DMS79 (cell line): ENCODE data around the gene DIP2B.
"Not testable (repeated sequence)": the region's sequence is repeated elsewhere in the genome, so short reads cannot be mapped to it uniquely, and the experiment has no call there.

Source experiments
- DNase-seq: peaks from one replicate; lab custom pipeline; 2025; lab: John Stamatoyannopoulos, UW

Gene DIP2B

DNA sequence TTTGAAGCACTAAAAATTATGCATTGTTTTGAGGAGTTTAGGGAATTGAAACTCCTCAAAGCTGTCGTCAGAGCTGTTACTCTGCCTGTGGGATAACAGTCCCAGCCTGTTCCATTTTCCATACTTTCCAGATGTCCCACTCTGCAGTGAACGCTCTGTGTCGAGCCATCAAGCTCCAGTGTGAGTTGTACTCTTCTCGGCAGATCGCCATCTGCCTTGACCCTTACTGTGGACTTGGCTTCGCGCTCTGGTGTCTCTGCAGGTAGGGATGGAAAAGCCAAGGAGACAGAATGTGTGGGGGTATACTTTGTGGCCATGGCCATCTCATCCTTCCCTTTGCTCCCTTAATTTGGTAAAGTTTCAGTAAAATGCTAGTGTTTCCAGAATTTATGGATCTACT, 223.6 kb downstream of the DIP2B start:
- no peak for DNase-seq

DNA sequence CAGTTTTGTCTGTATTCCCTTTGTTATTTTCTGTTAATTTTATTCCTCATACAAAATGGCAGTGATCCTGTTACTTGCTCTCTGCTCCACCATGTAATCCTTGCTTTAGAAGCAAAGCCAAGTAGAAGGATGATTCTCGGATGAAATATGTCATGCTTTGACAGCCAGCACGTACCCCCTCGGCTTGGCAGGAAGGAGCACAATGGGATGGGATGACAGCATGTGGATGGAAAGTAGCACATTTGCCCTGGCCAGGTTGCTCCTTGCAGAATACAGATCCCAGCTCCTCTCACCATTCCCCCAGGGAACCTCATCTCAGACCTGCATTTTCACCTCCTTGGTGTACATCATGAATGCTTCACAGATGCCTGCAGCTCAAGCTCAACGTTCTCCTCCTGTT, 224.1 kb downstream of the DIP2B start:
- no peak for DNase-seq

DNA sequence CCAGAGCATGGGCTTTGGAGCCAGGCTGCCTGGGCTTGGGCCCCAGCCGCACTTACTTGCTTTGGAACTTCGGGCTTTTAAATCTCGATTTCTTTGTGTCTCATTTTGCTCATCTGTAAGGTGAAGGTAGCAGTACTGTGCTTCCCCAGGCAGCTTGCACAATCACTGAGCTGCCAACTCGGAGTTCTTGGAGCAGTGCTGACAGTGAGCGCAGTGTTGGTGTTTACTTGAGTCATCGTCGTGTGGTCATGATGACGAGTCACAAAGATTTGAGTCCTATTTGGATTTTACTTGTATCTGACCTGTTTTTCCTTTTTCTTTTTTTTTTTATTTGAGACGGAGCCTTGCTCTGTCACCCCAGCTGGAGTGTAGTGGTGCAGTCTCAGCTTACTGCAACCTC, 227.8 kb downstream of the DIP2B start:
- DNase-seq: no peak

DNA sequence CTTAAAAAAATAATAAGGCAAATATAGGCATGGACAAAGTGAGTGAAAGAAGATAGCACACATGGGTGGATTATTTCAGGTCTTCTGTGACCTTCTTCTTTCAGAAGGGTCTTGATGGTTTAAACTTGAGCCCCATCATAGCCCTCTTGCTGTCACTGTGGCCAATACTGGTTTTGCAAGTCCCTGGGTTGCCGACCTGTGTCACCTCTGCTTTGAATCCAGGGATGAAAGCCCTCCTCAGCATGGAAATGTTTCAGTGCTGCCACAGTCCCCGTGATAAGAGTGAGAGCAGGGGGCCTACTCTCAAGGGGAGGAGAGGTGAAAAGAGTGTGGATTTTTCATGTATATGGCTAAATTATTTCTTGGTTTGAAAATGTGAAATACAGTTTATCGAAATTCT, 228.9 kb downstream of the DIP2B start:
- no peak for DNase-seq

DNA sequence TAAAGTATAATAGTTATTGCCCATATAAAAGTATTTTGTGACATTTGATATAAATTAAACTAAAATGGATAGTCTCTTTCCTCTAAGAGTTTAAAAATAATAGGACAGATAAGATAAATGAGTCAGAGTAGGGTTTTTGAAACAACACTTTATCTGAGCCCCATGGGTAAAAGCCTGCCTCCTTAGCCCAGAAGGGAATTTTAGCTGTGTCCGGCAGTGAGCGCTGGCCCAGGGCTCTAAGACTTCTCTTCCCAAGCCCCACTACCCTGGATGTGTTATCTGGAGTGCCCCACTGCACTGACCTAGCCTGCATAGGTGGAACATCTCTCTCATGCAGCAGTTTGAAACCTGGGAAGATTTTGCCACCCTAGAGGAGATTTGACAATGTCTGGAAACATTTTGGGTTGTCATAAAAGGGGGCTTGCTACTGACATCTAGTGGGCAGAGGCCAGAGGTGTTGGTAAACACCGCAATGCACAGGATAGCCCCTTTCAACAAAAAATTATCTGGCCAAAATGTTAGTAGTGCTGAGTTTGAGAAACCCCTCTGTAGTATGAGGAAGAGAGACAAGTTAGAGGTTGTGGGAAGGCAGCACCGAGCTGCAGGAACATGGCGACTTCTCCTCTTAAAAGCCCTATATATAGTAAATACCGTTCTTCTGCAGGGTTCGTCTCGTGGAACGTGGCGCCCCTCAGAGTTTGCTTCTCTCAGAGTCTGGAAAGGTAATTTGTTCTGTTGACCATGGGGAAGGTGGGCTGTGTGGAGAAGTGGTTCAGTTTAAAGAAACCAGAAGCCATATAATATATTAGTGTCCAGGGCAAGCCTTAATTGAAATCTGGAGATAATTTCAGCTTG, 229.9 kb downstream of the DIP2B start:
- no peak for DNase-seq

DNA sequence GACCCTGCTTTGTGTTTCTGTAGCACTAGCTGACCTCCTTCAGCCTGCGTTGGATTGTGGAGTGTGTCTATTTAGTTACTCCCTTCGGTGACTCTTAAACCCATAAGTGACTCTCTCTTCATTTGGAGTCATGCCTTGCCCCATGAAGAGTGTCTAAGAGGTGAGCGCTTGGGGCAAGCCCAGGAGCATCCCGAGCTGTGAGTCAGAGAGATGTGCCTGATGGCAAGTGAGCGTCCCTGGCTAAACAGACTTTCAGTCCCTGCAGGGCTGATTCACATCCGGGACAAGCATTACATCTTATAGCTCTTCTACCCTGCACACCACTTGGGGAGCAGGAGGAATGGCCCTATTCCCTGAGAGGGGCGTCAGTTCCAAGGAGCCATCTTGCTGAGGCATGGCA, 234.8 kb downstream of the DIP2B start:
- DNase-seq: no peak

DNA sequence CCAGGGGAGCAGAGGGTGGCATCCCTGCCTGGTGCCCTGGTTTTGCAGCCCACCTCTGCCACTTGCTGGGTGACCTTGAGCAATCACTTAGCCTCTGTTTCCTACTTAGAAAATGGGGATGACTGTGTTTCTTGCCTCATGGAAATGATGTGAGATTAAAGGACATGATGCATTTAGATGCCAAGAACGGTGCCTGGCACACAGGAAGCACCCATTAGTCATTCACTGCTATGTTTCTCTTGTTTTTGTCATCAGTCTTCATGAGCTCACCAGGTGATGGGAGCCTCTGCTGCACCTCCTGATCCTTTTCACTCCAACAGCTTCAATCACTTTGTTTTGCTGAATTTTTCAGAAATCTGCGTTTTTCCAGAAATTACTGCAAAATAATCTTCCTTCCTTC, 235.5 kb downstream of the DIP2B start:
- no peak for DNase-seq

DNA sequence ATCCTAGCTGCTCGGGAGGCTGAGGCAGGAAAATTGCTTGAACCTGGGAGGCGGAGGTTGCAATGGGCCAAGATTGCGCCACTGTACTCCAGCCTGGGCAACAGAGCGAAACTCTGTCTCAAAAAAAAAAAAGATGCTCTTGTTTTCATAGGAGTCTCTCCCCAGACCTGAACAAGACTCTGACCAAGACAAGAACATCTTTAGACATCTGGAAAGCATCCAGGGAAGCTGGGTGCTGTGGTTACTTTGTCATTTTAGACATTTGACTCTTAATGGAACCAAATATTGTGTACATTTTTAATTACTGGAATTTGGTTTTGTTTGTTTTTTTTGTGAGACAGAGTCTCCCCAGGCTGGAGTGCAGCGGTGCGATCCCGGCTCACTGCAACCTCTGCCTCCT, 238.0 kb downstream of the DIP2B start:
- DNase-seq: no peak

DNA sequence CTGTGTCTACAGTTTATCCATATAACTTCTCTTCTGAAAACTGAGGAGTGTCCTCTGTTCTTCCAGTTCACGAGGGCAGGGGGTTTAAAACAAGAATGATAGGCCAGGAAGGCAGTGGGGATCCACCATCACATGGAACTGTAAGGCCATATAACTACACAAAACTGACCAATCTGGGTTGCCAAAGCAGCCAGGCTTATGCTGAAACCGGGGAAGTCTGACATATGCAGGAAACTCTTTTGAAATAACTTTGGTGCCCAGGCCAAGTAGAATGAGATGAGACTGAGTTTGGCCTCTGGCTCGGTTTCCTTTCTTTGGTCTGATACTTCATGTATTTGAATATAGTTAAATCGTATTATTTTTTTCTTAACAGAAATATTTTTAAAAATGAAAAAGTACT, 241.1 kb downstream of the DIP2B start:
- no peak for DNase-seq

DNA sequence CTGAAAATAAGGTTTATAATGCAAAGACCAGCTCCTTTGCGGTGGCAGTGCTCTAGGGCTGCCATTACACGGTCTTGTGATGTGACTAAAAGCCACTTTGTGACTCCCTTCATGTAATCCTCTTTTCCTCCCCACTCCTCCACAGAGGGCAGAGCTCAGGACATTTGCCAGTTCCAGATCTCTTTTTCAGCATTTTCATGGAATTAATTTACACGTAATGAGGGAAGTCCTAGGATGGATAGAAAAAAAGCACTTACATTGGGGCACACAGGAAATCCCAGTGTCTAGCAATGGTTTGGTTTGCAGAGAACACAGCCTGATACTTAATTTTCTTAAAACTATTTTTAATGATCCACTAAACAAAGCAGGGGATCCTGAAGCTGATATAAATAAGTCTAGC, 241.6 kb downstream of the DIP2B start:
- no peak for DNase-seq

DNA sequence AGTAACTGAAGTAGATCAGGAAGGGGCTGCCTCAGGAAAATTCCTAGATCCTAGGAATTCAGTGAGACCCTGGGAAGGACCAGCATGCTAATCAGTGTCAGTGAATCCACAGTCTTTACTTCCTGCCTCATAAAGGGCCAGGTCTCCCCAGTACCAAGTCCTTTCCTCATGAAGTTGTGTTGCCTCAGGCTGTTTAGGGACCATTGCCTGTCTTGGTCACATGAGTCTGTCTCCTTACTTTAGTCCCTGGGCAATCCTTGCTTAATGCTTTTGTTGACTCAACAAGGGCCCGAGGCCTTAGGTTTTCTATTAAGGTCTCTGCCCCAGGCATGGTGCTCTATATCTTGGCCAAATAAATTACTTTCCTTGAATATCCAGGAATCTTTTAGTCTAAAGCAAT, 243.0 kb downstream of the DIP2B start:
- no peak for DNase-seq

DNA sequence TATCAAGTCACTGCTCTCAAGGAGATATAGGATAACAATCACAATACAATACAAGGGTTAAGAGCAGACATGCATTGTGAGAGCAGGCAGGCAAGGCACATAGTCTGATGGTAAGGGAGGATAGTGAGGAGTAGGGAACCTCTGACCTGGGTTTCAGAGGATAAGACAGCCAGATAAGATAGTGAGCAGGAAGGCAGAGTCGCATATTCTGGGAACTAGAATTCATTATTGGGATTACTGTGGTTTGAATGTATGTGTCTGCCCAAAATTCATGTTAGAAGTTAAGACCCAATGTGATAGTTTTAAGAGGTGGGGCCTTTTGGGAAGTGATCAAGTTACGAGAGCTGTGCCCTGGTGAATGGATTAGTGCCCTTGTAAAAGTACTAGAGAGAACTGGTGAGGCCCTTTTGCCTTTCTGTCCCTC, 244.7 kb downstream of the DIP2B start:
- no peak for DNase-seq

DNA sequence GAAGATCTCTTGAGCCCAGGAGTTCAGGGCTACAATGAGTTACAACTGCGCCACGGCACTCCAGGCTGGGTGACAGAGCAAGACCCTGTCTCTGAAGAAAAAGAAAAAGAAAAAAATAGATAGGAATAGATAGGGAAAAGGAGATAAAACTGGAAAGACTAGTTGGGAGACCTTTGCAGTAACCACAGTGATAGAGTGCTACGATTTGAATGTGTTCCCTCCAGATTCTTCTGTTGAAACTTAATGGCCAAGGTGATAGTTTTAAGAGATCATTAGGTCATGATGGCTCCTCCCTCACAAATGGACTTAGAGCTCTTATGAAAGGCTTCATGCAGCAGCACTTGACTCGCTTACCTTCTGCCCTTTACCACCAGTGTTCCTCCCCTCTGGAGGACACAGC, 245.6 kb downstream of the DIP2B start:
- DNase-seq: no peak

DNA sequence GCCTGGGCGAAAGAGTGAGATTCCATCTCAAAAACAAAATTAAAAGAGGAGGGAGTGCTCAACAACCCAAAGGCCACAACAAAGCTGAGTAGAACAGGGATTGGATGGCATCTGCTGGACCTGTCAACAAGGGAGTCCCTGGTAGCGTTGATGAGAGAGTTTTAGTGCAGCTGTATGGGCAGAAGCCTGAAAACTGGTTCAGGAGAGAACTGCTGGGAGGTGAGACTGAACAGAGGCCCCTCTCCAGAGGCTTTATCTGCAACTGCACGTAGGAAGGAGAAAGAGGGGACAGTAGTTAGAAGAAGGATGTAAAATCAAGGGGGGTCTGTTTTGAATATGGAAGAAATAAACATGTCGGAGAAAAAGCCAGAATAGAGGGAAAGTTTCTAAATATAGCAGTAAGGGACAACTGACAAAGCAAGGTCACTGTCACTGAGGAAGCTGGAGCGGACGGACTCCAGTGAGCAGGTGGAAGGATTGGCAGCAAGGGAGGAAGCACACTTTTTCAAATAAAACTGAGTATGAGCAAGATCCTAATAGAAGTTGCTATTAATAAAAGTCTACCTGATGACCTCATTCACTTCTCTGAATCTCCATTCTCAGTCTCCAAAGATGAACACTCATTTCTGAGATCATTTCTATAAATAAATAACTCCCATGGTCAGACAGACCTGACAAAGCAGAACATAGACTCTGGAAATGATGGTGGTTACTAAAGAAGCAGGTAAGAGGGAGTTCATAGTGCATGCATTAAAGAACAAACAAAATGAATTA, 247.3 kb downstream of the DIP2B start:
- DNase-seq: no peak

DNA sequence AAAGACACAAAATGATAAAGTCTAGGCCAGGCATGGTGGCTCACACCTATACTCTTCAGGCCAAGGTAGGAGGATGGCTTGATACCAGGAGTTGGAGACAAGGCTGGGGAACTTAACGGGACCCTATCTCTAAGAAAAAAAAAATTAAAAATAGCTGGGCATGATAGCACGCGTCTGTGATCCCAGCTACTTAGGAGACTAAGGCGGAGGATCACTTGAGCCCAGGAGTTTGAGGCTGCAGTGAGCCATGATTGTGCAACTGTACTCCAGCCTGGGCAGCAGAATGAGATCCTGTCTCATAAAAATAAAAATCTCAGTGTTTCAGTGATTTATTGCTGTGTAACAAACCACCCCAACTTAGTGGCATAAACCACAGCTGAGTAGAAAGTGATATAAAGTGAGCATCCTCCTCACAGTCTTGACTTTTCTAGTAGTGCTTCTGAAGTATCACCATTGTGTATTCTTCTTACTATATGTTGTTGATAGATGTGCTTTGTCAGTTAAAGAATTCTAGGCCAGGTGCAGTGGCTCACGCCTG, 248.5 kb downstream of the DIP2B start:
- no peak for DNase-seq

DNA sequence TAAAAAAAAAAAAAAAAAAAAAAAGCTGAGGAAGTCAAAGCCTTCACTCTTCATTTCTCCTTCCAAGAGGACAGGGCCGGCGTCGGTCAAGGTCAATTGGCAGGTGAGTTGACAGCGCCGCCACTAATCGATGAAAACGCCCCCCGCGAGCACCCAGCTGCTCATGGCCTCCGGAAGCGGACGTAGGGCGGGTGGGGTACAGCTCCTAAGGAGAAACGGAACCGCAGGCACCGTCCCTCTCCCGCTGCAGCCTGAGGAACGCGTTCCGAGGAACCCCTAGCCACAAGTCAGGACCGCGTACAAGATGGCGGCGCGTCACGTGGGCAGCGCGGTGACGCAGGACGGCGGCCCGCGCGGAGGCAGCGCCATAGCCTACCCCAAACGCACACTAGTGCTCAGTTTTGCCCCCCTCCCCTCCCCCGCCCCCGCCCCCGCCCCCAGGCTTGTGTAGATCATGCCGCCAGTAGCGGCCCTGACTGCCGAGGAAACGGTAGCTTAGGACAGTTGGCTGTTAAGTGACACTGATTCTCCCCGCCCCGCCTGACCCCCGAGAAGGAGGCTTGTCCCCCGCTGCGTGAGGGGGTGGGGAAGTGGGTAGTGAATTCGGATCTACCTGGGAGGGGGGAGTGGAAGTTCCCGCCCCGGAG, 259.0 kb downstream of the DIP2B start, which contains the start of gene ATF1:
ATF1 (plus strand) TSS at position 463 of the 647 bp plus-strand sequence. CDS start 16,045 bp downstream, outside the sequence.
- peak; percentile 91 for DNase-seq

DNA sequence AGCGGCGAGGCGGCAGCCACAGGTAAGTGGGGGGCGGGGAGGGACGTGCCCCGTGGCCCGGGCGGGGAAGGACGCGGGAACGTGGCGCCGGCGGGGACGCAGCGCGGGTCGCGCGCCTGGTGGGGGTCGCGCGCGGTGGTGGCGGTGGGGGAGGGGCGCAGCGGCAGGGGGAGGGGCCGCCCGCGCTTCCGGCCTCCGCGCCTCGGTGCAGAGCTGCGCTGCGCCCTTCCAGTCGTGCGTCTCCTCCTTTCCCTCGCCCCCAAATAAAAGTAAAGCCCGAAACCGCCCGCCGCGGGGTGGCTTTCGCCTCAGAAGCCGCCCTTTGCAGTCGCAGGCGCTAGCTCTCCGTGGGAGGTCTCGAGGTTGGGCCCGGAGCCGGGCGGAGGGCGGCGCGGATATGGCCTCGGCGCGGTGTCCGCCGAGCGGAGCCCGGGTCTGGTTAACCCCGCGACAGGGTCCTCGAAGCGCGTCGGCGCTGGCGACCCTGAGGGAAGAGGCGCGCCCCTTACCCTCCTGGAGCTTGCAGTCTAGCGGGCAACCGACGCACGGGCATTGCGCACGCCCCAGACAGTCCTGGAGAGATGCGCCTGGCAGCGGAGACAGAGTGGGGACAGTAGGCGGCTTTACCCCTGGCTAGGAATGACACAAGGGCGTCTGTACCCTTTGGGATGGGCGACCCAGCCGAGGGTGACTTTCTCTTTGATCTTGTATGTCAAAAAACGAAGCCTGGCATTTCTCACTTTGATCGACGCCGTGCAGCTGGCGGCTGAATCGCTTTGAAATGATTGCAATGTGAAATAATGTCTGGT, 259.7 kb downstream of the DIP2B start:
- peak; percentile 72 for DNase-seq

DNA sequence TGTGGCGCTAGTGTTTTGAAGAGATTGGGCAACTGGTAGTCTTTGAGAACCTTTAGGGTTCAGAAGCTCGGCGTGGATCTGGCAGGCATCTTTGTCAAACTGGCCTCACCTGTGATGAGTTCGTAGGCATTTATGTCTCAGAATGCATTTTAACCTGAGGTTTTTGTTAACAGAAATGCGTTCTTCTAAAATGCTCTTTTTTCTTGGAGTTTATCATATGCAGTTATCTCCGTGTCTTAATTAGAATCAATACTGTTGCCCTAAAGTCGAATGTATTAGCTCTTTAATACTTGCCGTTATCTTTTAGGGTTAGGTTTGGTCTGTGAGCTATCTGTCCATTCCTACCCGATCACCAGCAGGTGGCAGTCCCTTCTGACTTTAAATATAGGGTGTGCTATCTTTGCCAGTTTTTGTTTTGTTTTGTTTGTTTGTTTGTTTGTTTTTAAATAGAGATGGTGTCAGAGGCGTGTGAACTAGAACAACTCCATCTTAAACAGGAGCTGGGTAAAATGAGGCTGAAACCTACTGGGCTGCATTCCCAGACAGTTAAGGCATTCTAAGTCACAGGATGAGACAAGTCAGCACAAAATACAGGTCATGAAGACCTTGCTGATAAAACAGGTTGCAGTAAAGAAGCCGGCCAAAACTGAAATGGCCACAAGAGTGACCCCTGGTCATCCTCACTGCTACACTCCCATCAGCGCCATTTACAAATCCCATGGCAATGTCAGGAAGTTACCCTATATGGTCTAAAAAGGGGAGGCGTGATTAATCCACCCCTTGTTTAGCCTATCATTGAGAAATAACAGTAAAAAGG, 260.5 kb downstream of the DIP2B start:
- peak; percentile 30 for DNase-seq

DNA sequence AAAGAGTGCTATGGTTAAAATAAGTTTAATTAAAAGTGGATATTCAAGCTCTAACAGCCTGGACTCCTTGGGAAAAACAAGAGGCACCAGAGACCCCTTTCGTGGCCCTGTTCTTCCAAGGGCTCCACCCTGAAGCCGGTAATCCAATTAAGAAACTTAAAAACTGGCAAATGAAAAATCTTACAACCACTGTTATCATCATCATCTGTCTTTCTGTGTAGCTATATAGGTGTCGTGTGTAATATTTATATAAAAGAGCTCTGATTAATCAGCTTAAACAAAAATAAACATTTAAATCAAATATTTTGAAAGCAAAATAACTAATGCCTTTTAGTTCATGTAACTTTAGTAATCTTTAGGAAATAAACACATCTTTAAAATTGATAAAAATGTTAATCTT, 263.6 kb downstream of the DIP2B start:
- DNase-seq: no peak

DNA sequence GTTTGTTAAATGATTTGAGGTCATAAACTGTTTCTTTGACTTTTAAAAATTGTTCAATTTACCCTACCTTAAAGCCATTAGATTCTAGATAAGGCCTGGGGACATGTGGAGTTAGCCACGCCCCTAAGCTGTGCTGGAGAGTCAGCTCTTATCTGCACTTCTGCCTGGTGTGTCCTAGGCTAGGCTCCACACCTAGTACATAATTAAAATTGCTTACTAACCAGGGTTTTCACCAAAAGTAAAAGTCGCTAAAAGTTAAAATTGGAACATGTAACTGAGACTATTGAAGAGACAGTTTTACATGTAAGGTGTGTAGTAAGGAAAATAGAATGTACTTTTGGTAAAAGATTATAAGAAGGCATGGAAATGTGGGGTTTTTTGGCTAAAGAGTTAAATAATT, 264.0 kb downstream of the DIP2B start:
- not testable (repeated sequence) for DNase-seq

DNA sequence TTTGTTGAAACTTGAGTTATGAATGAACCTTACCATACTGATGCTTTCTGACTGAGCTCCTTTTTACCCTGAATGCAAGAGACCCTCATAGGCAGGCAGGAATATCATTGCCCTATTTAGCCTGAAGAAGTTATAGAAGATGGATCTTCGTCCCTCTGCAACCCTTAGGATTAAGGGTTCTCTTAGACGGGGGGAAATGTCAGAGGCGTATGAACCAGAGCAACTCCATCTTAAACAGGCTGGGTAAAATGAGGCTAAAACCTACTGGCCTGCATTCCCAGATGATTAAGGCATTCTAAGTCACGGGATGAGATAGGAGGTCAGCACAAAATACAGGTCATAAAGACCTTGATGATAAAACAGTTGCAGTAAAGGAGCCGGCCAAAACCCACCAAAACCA, 266.6 kb downstream of the DIP2B start:
- DNase-seq: no peak
